ENCODE data around the gene ATXN1.

Gene ATXN1

GRCh38 chr6:16746812-16747211 lies 14.4 kb downstream of the ATXN1 start:
- DNase-seq: no peak
- TF ChIP-seq CTCF (IDR thresholded peaks at IDR 0.05; ENCODE audit: low read depth, low read length): no peak
- H3K36me3 ChIP-seq: no peaks in the 10 kb centered on the region
- H3K4me3 ChIP-seq (ENCODE audit: low read depth, low read length): no peak overlapping the region
- no peaks in the 10 kb centered on the region for H3K27me3 ChIP-seq
- no peaks in the 10 kb centered on the region for H3K9me3 ChIP-seq
- H3K4me1 ChIP-seq: no peaks in the 10 kb centered on the region; the same call in 1 of the 2 replicates

- no peaks in the 10 kb centered on the region for H3K36me3 ChIP-seq
- no peak overlapping the region for H3K4me3 ChIP-seq (ENCODE audit: low read depth, low read length)
- H3K27me3 ChIP-seq: no peaks in the 10 kb centered on the region
- H3K9me3 ChIP-seq: no peaks in the 10 kb centered on the region
- H3K4me1 ChIP-seq: no peaks in the 10 kb centered on the region
- DNase-seq: no peak
- no peak for TF ChIP-seq CTCF (IDR thresholded peaks at IDR 0.05; ENCODE audit: low read depth, low read length)
Observed at GRCh38 chr6:16746401-16746800, 14.9 kb downstream of the ATXN1 start.

GRCh38 chr6:16743664-16744210 lies 17.5 kb downstream of the ATXN1 start:
- Histone ChIP-seq H3K4me1 (no peaks in the 10 kb centered on the region), H3K4me3 (ENCODE audit: low read depth, low read length) (no peak overlapping the region), H3K36me3 (no peaks in the 10 kb centered on the region), H3K9me3 (no peaks in the 10 kb centered on the region), H3K27me3 (no peaks in the 10 kb centered on the region)
- TF ChIP-seq CTCF (IDR thresholded peaks at IDR 0.05; ENCODE audit: low read depth, low read length): no peak
- no peak for DNase-seq

- no peak for TF ChIP-seq CTCF (IDR thresholded peaks at IDR 0.05; ENCODE audit: low read depth, low read length)
- Histone ChIP-seq H3K9me3 (no peaks in the 10 kb centered on the region), H3K27me3 (no peaks in the 10 kb centered on the region), H3K36me3 (no peaks in the 10 kb centered on the region), H3K4me1 (no peaks in the 10 kb centered on the region), H3K4me3 (ENCODE audit: low read depth, low read length) (no peak overlapping the region)
- DNase-seq: no peak
Observed at GRCh38 chr6:16742116-16742515, 19.1 kb downstream of the ATXN1 start.

- H3K4me3 ChIP-seq (ENCODE audit: low read depth, low read length): no peak overlapping the region
- H3K36me3 ChIP-seq: no peaks in the 10 kb centered on the region
- TF ChIP-seq CTCF (IDR thresholded peaks at IDR 0.05; ENCODE audit: low read depth, low read length): no peak
- H3K27me3 ChIP-seq: no peaks in the 10 kb centered on the region
- H3K4me1 ChIP-seq: no peaks in the 10 kb centered on the region
- no peaks in the 10 kb centered on the region for H3K9me3 ChIP-seq
- no peak for DNase-seq
Observed at GRCh38 chr6:16741112-16742016, 19.9 kb downstream of the ATXN1 start.

- no peak for TF ChIP-seq CTCF (IDR thresholded peaks at IDR 0.05; ENCODE audit: low read depth, low read length)
- Histone ChIP-seq H3K36me3 (no peaks in the 10 kb centered on the region), H3K4me3 (ENCODE audit: low read depth, low read length) (no peak overlapping the region), H3K9me3 (no peaks in the 10 kb centered on the region), H3K27me3 (no peaks in the 10 kb centered on the region), H3K4me1 (no peaks in the 10 kb centered on the region)
- DNase-seq: no peak
Observed at GRCh38 chr6:16740097-16740496, 21.2 kb downstream of the ATXN1 start.
